ENCODE data around the gene SGMS1.

DNA sequence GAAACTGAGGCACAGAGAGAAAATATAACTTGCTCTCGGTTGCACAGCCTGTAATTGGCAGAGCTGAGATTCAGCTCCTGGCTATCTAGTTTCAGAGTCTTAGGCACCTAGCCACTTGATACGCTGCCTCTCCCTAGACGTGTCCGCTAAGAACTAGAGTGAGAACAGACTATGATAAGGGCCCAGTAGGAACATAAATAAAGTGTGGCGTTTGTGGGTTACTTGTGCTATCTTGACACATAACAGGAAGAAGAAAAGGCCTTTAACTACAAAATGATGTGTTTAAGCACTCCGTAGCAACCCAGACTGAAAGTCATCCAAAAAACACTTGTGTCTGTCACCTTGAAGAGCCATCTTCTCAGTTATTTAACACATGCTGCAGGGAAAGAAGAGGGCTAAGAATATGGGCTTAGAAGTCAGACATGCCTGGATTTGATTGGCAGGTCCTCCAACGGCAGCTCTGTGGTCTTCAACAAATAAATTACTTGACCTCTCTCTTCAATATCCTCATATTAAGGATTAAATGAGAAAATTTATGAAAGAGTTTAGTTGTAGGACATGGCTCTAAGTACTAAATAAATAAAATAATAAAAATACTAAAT is 96.2 kb downstream of the SGMS1 start:
- TF ChIP-seq, protein P1, sequence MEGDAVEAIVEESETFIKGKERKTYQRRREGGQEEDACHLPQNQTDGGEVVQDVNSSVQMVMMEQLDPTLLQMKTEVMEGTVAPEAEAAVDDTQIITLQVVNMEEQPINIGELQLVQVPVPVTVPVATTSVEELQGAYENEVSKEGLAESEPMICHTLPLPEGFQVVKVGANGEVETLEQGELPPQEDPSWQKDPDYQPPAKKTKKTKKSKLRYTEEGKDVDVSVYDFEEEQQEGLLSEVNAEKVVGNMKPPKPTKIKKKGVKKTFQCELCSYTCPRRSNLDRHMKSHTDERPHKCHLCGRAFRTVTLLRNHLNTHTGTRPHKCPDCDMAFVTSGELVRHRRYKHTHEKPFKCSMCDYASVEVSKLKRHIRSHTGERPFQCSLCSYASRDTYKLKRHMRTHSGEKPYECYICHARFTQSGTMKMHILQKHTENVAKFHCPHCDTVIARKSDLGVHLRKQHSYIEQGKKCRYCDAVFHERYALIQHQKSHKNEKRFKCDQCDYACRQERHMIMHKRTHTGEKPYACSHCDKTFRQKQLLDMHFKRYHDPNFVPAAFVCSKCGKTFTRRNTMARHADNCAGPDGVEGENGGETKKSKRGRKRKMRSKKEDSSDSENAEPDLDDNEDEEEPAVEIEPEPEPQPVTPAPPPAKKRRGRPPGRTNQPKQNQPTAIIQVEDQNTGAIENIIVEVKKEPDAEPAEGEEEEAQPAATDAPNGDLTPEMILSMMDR (IDR thresholded peaks at IDR 0.05; ENCODE audit: insufficient read depth, low read length, poor library complexity, severe bottlenecking) = no peak
- no peak for TF ChIP-seq EZH2phosphoT487 (conservative IDR thresholded peaks at IDR 0.05; ENCODE audit: low read length)
